Suppressor macrophage treated with lipopolysaccharide for 1 hour (primary cell): ENCODE measurements around the gene TFAP2B.
A peak's percentile ranks its signal among the peaks of the same experiment; 100 is the strongest.

Source experiments
- DNase-seq, 3 donors: peaks; one replicate each; pipeline ENCODE4 v3.0.0-alpha.2; 2020 to 2022

TFAP2B gene

DNA sequence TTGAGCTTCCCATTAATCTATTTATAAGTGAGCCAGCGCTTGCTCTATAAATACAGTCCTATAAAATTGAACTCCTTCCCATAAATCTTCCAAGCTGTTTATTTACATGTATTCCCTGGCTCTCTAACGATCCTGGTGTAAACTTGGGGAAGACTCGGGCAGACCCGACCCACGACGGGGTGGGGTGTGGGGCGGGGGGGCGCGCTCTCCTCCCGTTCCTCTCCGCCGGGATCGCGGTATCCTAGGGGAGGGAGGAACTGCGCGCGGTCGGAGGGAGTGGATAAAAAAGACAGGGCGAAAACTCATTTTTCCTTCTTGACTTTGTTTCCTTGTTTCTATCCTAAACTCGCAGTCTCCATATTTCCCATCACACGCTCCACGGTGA, 31.1 kb downstream of the TFAP2B start:
- no peak for DNase-seq

DNA sequence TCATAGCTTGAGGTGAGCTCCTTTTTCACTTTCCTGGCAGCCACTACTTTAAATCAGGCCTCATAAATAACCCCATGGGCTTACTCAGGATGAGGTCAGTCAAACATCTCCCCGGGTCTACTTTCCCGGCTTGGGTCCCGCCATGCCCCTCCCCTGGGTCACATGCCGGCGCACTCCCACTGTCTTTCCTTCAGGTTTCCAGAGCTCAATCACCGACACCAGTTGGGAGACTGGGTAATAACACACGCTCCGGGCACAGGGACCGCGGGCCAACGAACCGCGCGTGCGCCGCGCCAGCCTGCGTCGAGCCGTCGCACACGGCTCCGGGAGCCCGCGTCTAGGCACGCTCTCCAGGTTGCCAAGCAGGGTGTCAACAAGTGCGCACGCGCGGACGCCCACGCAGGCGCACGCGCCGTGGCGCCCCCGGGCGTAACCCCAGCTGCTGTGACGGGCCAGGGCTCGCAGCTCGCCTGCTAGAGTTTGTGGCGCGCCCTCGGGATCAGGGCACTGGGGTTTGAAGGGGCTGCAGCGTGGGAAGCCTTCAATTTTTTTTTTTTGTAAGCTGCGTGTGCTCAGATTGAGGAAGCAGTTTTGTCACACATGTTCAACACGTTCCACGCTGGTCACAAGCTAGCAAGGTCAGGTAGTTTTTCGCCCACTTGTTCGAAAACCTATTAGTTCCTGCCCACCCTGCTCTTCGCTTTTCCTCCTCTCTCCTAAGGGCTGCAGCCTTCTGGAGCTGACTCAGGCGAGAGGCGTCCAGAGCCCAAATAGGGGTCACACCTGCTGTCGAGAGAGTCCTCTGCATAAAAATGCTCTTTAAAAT, 31.8 kb downstream of the TFAP2B start:
- peak in 2 of 3 donors; percentile 11 to 31 for DNase-seq

DNA sequence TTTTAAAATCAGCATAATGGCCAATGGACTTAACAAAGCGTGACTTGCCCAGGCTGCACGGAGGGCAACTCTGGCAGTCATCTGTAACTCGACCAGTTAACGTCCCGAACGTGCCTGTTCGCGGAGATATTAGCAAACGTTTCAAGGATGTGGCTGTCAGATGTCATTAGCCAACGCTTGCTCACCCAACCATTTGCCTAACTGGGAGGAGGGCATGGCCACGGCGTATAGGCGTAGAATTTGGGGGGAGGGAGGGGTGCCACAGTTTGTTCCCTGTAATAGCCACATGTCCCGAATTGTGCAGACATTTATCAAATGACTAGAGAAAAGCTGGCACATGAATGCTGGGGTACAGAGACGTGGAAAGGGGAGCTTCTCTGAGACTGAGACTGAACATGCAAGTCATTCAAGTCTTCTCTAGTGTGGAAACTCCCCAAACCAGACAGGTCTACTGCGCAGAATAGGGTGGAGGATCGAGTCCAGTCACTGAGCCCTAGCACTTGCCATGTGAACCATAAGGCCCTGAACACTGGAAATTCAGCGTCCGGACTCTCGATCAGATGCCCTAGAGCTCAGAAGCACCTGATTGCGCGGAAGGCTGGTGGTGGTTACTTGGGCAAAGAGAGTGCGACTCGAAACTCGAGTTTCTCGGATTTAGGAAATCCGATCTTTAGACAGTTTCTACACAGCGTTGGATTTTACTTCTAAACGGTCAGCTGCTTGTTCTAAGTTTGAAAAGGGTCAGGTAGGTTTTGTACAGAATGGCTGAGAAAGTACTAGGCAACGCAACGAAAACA, 32.6 kb downstream of the TFAP2B start:
- no peak for DNase-seq

DNA sequence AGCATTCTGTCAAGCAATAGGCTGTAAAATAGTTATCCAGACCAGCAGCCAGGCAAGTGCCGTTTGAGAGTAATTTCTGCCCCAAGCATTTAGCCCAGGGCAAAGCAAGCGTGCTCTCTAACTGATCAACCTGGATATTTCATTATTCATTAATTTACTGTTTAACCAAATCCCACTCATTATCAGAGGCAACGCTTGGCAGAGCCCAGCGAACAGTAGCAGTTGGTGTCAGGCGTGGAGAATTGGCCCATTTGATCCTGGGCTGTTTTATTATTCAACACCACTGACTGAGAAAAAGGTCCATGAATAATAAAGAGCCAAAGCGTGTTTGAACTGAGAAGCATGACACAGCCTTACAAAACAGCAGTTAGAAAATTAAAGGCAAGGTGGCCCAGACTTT, 35.3 kb downstream of the TFAP2B start:
- DNase-seq: no peak

DNA sequence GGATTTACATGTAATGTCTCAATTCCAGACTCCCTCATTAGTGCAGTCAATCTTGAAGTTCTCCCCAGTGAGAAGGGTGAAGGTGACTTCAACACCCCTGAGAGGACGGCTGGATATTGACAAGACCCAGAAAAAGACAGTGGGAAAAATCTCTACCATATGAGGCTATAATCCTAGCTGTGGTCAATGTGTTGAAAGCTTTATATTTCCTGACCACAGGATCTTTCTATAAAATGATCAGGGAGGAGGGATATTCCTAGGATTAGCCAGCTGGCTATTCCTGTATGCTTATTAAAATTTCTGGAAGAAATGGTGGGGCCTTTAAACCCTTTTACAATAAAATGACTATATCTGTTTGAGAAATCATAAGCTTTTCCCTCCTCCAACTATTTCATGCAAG, 43.0 kb downstream of the TFAP2B start:
- DNase-seq: no peak

DNA sequence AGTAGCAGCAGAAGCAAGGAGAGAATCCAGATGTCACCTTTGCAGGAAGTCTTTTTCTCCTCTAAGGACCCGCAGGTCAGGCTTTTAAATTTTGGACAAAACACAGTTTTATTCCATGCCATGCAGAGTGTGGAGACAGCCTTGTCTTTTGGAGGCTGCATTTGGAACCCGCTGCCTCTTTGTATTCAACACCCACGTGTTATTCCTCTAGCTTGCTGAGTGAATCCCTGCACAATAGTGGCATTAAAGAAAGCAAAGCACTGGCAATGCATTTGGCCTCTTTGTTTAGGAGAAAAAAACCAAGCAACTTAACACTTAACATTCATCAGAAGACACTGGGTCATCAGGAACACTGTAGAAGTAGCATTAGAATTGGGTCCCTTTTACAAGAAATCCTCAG, 43.5 kb downstream of the TFAP2B start:
- DNase-seq: no peak

DNA sequence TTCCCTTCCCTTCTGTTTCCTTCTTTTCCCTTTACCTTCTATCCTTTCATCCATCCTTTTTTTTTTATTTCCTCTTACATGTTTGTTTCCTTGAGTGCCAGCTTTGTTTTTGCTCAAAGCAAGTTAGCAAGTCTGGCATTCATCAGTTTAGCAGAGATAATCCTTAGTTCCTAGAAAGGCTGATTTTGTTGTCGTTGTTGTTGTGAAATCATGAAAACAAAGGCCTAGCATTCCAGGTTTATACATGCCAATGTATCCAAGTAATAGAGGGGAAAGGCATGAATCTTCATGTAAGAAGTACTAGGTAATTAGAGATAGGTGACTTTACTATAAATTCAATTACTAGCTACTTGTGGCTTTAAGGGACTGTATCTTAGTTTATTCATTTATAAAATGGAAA, 45.9 kb downstream of the TFAP2B start:
- no peak for DNase-seq

DNA sequence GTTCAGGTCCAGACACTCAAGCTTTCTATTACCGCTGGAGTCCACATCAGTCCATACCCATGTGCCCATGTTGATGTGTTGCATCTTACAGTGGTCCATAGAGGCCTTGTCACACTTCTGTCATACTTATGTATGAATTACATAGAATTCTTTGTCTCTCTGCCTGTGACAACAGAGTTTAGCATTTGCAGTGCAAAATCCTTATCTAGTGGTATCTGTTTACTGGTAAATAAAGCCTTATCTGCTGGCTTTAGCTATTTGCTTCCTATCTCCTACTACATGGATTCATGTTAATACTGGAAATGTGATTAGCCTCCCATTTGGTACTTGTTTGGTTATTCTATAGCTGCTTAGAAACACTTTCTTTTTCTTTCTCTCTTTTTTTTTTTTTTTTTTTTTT, 49.8 kb downstream of the TFAP2B start:
- DNase-seq: no peak

DNA sequence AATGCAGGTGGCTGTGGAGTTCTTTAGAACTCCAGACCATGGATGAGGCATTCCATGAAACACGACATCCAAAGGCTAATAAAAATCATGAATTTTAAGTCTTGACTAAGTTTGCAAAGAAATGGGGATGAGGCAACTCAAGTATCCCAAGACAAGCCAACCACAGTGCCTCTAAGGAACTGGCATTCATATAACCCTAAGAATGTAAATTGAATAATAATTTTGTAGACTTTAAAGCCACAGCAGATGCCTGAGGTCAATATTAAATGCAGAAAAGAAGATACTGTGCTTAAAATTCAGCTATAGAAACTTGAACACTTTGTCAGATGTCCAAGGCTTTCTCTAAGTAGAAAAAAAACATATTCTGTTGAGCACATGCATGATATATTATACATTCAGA, 54.5 kb downstream of the TFAP2B start:
- no peak for DNase-seq

DNA sequence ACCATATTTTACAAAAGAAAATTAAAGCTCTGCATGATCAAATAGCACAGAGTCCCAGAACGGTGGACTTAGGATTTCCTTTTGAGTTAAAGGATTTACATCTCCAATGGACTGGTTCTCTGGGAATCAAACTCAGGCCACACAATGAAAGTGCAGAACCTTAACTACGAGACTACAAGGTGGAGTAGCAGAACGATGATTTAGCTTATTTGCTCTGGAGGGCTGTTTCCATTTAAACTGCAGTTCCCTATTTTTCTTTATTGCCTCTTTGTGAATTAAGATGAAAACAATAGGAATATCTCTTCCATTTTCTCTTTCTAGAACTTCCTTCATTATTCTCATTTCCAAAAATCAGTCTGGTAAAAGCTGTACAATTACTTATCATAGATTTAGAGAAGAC, 65.7 kb downstream of the TFAP2B start:
- DNase-seq: no peak

DNA sequence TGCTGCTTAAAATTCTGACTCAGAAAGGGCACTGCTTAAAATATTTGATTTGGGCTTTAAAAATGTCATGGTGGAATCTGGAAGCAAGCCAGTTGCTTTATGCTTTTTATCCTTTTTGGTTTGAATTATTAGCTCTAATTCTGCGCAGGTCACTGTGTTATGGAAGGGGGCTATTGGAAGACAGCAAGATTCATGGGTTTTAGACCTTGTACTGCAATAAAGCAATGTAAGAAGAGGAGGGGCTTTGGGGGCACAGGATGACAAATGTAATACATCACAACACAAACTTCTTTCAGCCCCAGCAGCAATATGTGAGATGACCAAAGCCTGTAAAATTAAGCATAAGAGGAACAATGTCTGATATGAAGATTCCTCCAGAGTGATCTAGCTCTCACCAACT, 68.4 kb downstream of the TFAP2B start:
- DNase-seq: no peak

DNA sequence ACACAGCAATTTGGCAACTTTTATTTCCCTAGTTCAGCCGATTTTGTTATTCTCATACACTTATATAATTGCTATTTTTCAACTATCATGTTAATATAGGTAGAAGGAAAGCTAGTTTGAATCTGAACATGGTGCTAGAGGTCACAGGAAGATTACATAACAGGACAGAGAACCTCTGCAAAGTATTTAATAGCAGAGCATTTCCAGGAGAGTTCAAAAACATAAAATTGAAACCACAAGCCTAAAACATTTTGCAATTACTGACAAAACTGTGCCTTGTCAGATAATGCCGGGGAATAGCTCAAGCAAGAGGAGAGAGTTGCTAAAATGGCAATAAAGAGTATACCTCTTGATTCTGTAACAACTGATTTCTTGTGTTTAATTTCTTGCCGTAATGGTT, 70.8 kb downstream of the TFAP2B start:
- DNase-seq: no peak

DNA sequence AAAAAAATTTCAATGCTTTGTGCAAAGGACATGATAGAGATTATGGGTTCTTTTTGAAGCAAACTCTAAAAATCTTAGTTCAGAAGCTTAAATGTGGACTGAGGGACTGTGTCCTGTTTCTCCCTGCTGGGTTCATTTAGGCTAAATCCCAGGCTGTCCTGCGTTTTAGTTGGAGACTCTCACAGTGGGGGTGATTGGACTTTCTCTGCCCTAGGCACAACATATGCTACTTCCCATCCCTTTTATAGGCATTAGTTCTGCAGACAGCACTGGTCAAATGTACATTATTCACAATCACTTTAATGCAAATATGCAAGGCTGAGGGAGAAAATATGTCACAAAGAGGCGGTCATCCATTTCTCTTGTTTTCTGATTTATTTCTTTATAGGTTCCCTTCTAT, 71.3 kb downstream of the TFAP2B start:
- DNase-seq: no peak

DNA sequence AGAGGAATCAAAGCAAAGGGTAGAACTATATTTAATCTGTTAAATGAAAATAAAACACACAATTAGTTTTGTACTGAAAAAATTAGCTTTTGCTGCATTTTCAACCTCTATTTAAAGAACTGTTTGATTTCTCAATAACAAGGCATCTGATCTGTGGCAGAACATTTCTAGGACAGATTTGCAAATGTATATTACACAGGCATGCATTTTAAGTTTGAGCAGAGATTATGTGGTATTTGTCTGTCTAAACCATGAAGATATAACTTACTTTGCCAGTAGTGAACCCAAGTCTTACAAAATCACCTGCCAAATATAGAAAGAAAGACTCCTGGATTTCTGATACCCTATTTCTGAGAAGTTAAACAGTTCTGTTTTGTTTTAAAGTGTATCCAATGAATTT, 71.9 kb downstream of the TFAP2B start:
- DNase-seq: no peak

DNA sequence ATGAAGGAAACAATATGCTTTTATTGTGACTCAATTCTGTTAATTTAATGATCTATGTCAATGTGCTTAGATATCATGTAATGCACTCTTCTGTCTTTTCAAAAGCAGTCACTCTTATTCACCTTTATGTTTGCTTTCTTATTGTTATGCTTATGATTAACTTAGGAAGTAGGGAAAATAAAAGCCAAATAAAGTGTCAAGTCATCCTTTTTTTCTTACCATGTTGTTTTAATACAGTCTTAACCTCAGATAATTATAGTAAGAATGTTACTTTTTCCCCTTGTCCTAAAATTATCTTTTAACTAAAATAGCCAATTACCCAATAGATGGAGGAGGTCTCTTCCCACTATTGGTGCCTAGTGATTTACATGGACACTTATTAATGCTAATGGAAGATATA, 72.6 kb downstream of the TFAP2B start:
- no peak for DNase-seq
